Measurements from ENCODE around the gene PKHD1.

GRCh38 chr6:51565472-51565871 lies 521.9 kb downstream of the PKHD1 start:
- TF ChIP-seq CTCF (IDR thresholded peaks at IDR 0.05): no peak
- TF ChIP-seq POLR2A (IDR thresholded peaks at IDR 0.05): no peak
